ENCODE measurements around the gene RASGRP4.
A peak's percentile ranks its signal among the peaks of the same experiment; 100 is the strongest.
"Not testable (repeated sequence)": the region's sequence is repeated elsewhere in the genome, so short reads cannot be mapped to it uniquely, and the experiment has no call there.

The RASGRP4 gene

DNA sequence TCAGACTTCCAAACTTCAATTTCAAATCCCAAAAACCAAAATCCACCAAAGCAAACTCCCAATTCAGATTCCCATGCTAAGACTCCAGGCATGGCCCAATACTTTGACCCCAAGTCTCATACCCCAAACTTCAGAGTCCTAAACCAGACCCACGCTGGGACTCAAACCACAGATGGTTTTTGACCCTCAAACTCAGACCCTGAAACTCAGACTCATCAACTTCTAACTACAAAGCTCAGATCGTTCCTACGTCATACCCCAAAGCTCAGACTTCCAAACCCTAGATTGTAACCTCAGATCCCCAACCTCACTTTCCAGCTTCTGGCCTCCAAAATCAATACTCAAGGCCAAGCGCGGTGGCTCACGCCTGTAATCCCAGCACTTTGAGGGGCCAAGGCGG lies 19.3 kb upstream of the RASGRP4 start:
- DNase-seq, result no peak

GRCh38 chr19:38444026-38444425 lies 18.0 kb upstream of the RASGRP4 start:
- no peak for DNase-seq

GRCh38 chr19:38443458-38443999 lies 17.5 kb upstream of the RASGRP4 start:
- DNase-seq, result no peak

DNA sequence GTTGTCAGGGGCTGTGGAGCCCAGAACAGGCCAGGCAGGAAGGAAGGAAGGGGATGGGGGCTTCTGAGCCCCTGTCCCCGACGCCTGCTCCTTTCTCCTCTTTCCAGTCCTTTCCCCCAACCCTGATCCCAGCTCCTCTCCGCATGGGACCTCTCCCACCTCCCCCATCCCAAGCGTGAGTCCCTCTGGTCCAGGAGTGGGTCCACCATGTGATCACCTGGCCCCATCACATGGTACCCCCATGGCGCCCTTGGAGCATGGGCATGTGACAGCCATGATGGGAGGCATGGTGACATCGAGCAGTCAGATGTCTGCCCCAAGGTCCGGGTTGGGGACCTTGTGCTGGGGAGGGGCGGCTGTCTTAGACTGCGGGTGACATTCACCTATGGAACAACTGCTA lies 16.7 kb upstream of the RASGRP4 start:
- no peak for DNase-seq

DNA sequence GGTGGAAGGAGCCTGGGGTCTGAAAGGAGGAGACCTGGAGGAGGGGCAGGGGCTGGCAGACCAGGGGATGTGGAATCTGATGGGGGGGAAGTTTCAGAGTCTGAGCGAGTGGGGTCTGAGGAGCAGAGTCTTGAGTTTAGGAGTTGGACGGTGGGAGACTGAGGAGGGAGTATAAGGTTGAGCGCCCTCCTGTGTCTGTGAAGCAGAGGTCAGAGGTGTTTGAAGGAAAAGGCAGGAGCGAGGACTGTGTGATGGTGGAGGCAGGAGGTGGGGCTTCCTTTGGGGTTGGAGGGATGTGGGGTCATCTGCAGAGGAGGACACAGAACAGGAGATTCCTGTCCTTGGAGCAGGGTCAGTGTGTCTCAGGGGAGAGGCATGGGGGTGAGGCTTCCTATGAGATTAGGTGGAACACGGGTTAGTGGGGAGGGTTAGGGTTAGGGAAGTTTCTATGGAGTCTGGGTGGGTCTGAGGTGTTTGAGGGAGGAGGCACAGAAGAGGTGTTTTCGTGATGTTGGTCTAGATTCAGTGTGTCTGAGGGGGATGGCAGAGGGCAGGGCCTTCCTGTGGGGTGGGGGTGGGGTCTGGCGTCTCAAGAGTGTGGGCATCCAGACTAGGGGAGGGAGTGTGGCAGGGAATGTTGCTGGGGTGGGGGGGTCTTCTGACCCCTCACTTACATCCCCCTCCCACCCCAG lies 15.8 kb upstream of the RASGRP4 start:
- no peak for DNase-seq

DNA sequence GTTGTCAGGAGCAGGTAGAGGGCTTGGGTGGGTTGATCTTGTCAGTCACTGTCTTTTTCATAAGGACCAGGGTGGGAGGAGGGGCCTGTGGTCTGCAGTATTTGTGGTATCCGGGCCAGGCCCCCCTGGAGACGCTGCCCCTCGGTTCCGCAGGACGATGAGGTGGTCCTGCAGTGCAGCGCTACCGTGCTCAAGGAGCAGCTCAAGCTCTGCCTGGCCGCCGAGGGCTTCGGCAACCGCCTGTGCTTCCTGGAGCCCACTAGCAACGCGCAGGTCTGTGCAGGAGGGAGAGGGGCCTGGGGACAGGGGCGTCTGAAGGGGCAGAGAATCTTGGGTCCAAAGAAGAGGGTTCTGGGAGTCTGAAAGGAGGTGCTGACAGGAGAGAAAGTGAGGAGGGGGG lies 14.6 kb upstream of the RASGRP4 start:
- DNase-seq, result no peak

DNA sequence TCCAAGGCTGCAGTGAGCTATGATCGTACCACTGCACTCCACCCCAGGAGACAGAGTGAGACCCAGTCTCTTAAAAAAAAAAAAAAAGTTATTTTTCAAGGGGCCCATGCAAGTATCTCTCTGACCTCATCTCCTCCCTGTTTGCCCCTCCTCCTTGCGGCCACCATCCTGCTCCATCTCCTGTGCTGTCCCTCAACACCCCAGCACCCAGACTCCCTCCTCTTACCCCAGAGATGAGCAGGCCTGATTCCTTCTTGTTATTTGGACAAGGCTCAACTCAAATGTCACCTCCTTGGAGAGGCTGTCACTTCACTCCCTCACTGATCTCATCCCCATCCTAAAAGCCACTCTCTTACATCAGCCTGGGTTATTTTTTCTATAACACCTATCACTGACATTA lies 11.9 kb upstream of the RASGRP4 start:
- no peak for DNase-seq

- DNase-seq, result no peak
Observed at GRCh38 chr19:38437295-38437694, 11.3 kb upstream of the RASGRP4 start.

DNA sequence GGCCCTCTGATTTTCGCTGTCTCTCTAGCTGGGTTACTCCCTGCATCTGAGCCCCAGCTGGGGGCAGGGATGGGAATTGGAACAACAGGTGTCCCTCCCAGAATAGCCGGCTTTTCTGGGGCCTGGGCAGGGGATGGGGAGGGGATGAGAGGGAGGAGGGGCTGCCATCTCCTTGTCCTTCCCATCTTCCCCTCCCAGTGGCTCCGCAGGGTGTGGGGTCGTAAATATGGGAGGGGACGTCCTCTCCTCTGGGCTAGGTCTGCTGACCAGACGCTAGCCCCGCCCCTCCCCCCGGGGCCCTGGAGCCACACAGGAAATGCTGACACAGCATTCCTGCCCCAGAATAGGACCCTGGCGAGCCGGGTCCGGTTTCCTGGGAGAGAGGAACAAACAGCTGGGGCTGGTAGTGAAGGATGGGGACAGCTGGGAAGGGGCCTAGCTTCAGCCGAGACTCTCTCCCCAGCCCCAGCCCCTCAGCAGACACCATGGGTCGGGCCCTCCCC lies 8.6 kb upstream of the RASGRP4 start:
- DNase-seq, result no peak

DNA sequence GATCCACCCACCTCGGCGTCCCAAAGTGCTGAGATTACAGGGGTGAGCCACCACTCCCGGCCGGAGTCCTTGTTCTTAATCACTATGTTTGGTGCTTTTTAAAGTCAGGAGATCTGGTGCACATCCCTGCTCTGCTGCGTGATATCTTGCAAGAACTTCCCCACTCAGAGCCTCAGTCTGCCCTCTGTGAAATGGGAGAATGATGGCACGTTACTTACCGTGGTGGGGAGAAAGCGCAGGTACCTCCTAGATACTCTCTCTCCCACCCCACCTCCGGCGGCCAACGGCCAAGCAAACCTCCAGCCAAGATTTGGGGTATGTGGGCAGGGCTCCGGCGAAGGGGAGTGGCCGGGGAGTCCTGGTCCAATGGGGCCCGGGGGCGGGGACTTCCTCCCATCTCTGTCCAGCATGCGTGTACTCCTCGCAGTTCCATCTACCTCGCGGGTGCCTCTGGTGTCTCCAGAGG lies 7.3 kb upstream of the RASGRP4 start, which contains the start of gene RYR1:
RYR1 (plus strand) TSS at position 424 of the 466 bp plus-strand sequence. CDS start 139 bp downstream, outside the sequence.
- DNase-seq, result peak; percentile 72

GRCh38 chr19:38430931-38431330 lies 4.9 kb upstream of the RASGRP4 start:
- no peak for DNase-seq

GRCh38 chr19:38429811-38430156 lies 3.8 kb upstream of the RASGRP4 start:
- no peak for DNase-seq

GRCh38 chr19:38429055-38429810 lies 3.2 kb upstream of the RASGRP4 start:
- no peak for DNase-seq

- DNase-seq, result not testable (repeated sequence)
Observed at GRCh38 chr19:38427035-38427677, 1.1 kb upstream of the RASGRP4 start.

GRCh38 chr19:38425222-38425809 lies 703 bp downstream of the RASGRP4 start:
- no peak for DNase-seq

DNA sequence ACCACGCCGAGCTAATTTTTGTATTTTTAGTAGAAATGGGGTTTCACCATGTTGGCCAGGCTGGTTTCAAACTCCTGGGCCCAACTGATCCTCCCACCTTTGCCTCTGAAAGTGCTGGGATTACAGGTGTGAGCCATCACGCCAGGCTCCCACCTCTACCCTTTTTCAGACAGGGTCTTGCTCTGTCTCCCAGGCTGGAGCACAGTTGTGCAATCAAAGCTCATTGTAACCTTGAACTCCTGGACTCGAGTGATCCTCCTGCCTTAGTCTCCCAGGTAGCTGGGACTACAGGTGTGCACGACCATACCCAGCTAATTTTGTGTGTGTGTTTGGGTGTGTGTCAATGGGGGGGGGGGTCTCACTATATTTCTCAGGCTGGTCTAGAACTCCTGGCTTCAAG lies 1.7 kb downstream of the RASGRP4 start:
- DNase-seq, result no peak

- no peak for DNase-seq
Observed at GRCh38 chr19:38422438-38422837, 3.6 kb downstream of the RASGRP4 start.

GRCh38 chr19:38421856-38422255 lies 4.2 kb downstream of the RASGRP4 start:
- DNase-seq, result no peak

DNA sequence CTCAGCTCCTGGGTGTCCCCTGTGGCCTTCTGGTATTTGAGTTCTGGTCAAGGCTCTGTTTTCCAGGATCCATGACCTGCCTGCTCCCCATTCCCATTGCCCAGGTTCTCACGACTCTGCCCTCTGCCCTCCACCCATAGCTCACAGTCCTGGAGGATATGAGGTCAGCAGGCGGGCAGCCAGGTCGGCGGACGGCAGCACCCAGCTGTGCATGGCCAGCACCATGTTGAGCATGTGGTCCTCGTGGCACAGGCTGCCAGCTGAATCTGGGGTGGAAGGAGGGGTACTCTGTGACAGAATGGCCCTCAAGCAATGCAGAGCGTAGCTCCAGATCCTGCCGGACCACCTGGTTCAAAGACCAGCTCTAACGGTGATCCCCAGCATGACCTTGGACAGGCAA lies 5.1 kb downstream of the RASGRP4 start:
- DNase-seq, result no peak

DNA sequence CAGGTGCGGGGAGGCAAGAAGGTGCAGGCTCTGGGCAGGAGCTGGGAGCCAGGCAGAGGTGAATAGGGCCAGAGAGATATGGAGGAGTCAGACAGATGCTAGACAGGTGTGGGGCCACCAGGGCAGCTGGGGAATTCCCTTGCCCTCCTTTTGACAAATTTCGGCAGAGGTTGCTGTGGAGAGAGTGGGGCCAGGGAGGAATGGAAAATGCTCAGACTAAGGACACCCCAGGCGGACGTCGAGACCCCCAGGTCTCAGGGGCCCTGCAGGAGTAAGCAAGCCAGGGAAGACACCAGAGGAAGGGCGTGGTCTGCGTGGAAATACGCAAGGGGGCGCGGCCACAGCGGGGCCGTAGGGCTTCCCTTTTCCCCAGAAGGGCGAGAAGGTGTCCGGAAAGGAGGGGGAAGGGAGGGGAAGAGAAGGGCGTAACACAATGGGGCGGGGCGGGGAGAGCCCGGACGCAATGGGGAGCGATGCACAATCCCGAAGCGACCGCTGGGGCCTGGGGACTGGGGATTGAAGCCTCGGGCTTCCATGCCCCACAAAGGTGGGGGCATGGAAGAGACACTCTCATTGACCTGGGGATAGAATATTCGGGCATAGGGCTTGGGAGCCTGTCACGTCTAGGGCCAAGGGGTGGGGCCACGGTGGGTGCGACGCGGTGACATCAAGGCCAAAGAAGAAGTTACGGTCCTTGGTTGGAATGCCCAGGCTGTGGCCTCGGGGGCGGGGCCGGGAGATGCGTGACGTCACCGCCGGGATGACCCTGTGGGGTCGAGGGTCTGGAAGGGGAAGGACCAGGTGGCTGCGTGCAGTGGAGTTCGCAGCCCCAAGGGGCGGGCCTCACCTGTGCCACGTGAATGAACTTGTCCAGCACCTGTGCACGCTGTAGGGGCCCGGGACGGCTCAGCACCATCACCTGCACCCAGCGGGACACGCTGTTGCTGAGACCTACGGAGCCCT lies 8.2 kb downstream of the RASGRP4 start:
- peak; percentile 81 for DNase-seq

DNA sequence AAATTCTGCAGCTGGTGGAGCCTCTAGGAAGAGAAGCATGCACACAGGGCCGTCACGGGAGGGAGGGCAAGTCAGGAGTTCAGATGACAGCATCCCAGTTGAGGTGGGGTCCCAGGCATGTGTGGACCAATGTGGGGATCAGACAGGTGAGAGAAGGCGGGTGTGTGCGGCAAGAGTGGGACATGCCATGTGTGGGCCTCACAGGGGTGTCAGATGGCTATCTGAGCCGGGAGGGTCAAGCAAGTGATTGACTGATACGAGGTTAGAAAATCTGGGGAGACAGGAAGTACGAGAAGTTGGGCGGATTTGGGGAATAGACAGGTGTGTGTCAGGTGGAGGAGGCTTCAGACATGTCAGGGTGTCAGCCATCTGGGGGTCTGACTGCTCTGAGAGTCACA lies 8.9 kb downstream of the RASGRP4 start:
- DNase-seq, result no peak

DNA sequence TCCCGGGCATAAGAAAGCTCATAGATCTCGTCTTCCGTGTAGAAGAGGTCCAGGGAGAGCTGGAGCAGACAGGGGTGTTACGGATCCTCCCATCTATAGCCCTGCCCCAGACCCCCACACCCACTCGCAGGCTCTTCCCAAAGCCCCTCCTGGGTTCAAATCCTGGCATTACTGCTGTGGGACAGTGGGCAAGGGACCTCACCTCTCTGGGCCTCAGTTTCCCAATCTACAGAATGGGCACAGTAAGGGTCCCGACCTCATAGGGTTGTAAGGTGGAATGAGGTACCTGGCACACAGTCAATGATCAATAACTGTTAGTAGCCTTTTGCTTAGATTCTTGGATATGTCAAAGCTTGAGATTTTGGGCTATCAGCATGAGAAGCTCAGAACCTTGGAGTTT lies 12.6 kb downstream of the RASGRP4 start:
- no peak for DNase-seq
